GM19240 (cell line): ENCODE measurements around the gene SMG6.

ENCODE experiments used
- DNase-seq: peaks from one replicate; pipeline ENCODE4 v3.0.0; 2011; ENCODE audit warnings: low spot score; ENCODE audit not compliant: insufficient read length

SMG6 gene

GRCh38 chr17:2084036-2084765, 219.4 kb downstream of the SMG6 start:
- no peak for DNase-seq

GRCh38 chr17:2083613-2084035, 220.0 kb downstream of the SMG6 start:
- DNase-seq: no peak

- no peak for DNase-seq
Observed at GRCh38 chr17:2082003-2082781, 221.4 kb downstream of the SMG6 start.

- DNase-seq: no peak
Observed at GRCh38 chr17:2081564-2081963, 222.0 kb downstream of the SMG6 start.

GRCh38 chr17:2077040-2077439, 226.5 kb downstream of the SMG6 start:
- DNase-seq: no peak

GRCh38 chr17:2076087-2076984, 227.2 kb downstream of the SMG6 start:
- no peak for DNase-seq

GRCh38 chr17:2075336-2076086, 228.1 kb downstream of the SMG6 start:
- DNase-seq: no peak

GRCh38 chr17:2074919-2075318, 228.7 kb downstream of the SMG6 start:
- no peak for DNase-seq

GRCh38 chr17:2071455-2072281, 231.9 kb downstream of the SMG6 start:
- DNase-seq: no peak

- DNase-seq: no peak
Observed at GRCh38 chr17:2071024-2071385, 232.6 kb downstream of the SMG6 start.

GRCh38 chr17:2070241-2071023, 233.2 kb downstream of the SMG6 start:
- DNase-seq: peak; percentile 80

GRCh38 chr17:2068519-2069051, 235.0 kb downstream of the SMG6 start:
- no peak for DNase-seq

- no peak for DNase-seq
Observed at GRCh38 chr17:2068031-2068518, 235.5 kb downstream of the SMG6 start.

GRCh38 chr17:2067608-2068024, 236.0 kb downstream of the SMG6 start:
- no peak for DNase-seq

- DNase-seq: no peak
Observed at GRCh38 chr17:2067048-2067561, 236.5 kb downstream of the SMG6 start.

- no peak for DNase-seq
Observed at GRCh38 chr17:2065949-2066400, 237.6 kb downstream of the SMG6 start.

GRCh38 chr17:2064980-2065785, 238.4 kb downstream of the SMG6 start:
- DNase-seq: no peak

GRCh38 chr17:2064520-2064971, 239.0 kb downstream of the SMG6 start:
- DNase-seq: no peak
